GM19023 (cell line): ENCODE data around the gene FUT3.

Experiments used
- ATAC-seq: cut with Tn5 transposase; IDR thresholded peaks from one replicate; pipeline ENCODE4 v1.9.1; 2021; ENCODE audit warnings: mild to moderate bottlenecking, moderate library complexity; ENCODE audit not compliant: unreplicated experiment

FUT3 gene

GRCh38 chr19:5826531-5827341, 24.5 kb downstream of the FUT3 start:
- no peak for ATAC-seq

- no peak for ATAC-seq
These were observed 26.1 kb downstream of the FUT3 start for GRCh38 chr19:5825178-5825577.

GRCh38 chr19:5824751-5825150, 26.5 kb downstream of the FUT3 start:
- ATAC-seq = no peak

GRCh38 chr19:5823579-5824281, 27.5 kb downstream of the FUT3 start:
- ATAC-seq = no peak

- no peak for ATAC-seq
These were observed 28.9 kb downstream of the FUT3 start for GRCh38 chr19:5822181-5822844.

GRCh38 chr19:5821521-5822180, 29.6 kb downstream of the FUT3 start:
- ATAC-seq = no peak

GRCh38 chr19:5820785-5821184, 30.5 kb downstream of the FUT3 start:
- no peak for ATAC-seq

- ATAC-seq = no peak
These were observed 32.7 kb downstream of the FUT3 start for GRCh38 chr19:5818594-5818993.

GRCh38 chr19:5817218-5817617, 34.0 kb downstream of the FUT3 start:
- no peak for ATAC-seq

GRCh38 chr19:5814852-5815246, 36.4 kb downstream of the FUT3 start:
- ATAC-seq = no peak

GRCh38 chr19:5814123-5814851, 37.0 kb downstream of the FUT3 start:
- no peak for ATAC-seq

GRCh38 chr19:5811117-5811516, 40.1 kb downstream of the FUT3 start:
- ATAC-seq = no peak

- no peak for ATAC-seq
These were observed 41.8 kb downstream of the FUT3 start for GRCh38 chr19:5809469-5809868.

- ATAC-seq = no peak
These were observed 42.2 kb downstream of the FUT3 start for GRCh38 chr19:5809053-5809452.

GRCh38 chr19:5808120-5808816, 43.0 kb downstream of the FUT3 start:
- ATAC-seq = no peak

- ATAC-seq = no peak
These were observed 44.3 kb downstream of the FUT3 start for GRCh38 chr19:5806905-5807304.

GRCh38 chr19:5806133-5806489, 45.1 kb downstream of the FUT3 start:
- ATAC-seq = no peak

GRCh38 chr19:5805462-5806132, 45.7 kb downstream of the FUT3 start:
- no peak for ATAC-seq
